Tibial nerve (tissue), 4 donors: ENCODE data around the gene IMPG2. TPM values are rescaled to one million over a fixed set of nuclear protein-coding genes. Genes with fewer than 3 reads are reported as not detected.

Experiments
- DNase-seq, 2 donors: peaks; one replicate each; pipeline ENCODE4 v3.0.0-alpha.2; 2019; ENCODE audit warnings: low spot score in 2 of 2
- H3K27ac ChIP-seq, 4 donors: fragments of 200-600 bp; sonication (generic) in 3 of 4; one replicate each; pipeline ENCODE4 v1.5.1; 2017 to 2019; ENCODE audit warnings: mild to moderate bottlenecking in 1 of 4
- H3K27me3 ChIP-seq, 2 donors: fragments of 200-600 bp; sonication (generic) in 1 of 2; one replicate each; pipeline versions ENCODE4 v1.5.1 to v1.6.0; 2017 to 2019
- H3K36me3 ChIP-seq, 3 donors: fragments of 200-600 bp; sonication (generic); one replicate each; pipeline ENCODE4 v1.5.1; 2018 to 2019
- H3K4me1 ChIP-seq, 4 donors: fragments of 200-600 bp; sonication (generic) in 3 of 4; one replicate each; pipeline ENCODE4 v1.5.1; 2017 to 2019
- H3K4me3 ChIP-seq, 4 donors: fragments of 200-600 bp; sonication (generic) in 3 of 4; one replicate each; pipeline ENCODE4 v1.5.1; 2017 to 2019; ENCODE audit warnings: mild to moderate bottlenecking in 1 of 4, moderate library complexity in 1 of 4
- H3K9me3 ChIP-seq, 4 donors: fragments of 200-600 bp; sonication (generic) in 3 of 4; one replicate each; pipeline ENCODE4 v1.5.1; 2017 to 2019
- EP300 ChIP-seq, 2 donors: sonication (generic); formaldehyde crosslinking; IDR thresholded peaks; one replicate each; pipeline ENCODE4 v1.6.1; 2017; ENCODE audit warnings: antibody characterized with exemption in 2 of 2, mild to moderate bottlenecking in 1 of 2
- POLR2A ChIP-seq, 2 donors: fragments of 450-650 bp; IDR thresholded peaks; one replicate each; pipeline ENCODE4 v1.6.1; 2017; ENCODE audit warnings: antibody characterized with exemption in 2 of 2, mild to moderate bottlenecking in 2 of 2, moderate library complexity in 2 of 2
- WGBS, 2 donors: methylation state at CpG; one replicate each; pipeline ENCODE4 v1.1.5; 2018; 5-methylcytosine and 5-hydroxymethylcytosine counted together
- total RNA-seq, 4 donors: library from RNA; depleted of rRNA; stranded (reverse); fragments of >200 nt; gene quantifications; one replicate each; pipeline ENCODE4 v1.1.0, GENCODE V29; 2016
- TF ChIP-seq, protein P1 (sequence below), 5 experiments: fragments of 200-600 bp in 3 of 5; fragments of 450-650 bp in 2 of 5; sonication (generic) in 3 of 5; IDR thresholded peaks; one replicate each; pipeline ENCODE4 v1.5.1; 2016 to 2019; ENCODE audit warnings: antibody characterized with exemption in 5 of 5, mild to moderate bottlenecking in 3 of 5, moderate library complexity in 2 of 5

Gene IMPG2
- total RNA-seq, 4 donors from 2014 or later = under 0.01 to 0.22 (median 0.20) TPM

DNA sequence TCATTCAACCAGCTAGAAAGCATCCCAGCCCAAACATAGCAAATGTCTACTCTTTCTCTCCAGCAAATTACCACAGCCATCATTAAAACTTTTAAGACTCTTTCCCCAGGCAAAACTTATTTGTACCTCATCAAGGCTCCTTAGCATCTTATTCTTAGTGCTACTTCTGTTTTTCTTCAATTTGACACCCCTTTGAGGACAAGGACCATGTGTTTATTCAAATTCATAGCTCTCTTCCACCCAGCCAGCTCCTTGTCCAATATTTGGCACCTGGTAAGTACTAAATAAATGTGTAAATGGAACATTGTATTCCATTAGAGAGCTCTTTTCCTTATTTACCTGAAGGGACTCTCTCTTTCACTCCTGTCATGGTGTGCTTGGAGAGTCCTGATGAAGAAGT, 89.8 kb downstream of the IMPG2 start:
- Histone ChIP-seq H3K27me3 (no peaks in the 10 kb centered on the region), H3K36me3 (no peaks in the 10 kb centered on the region), H3K4me3 (no peak overlapping the region), H3K4me1 (no peaks in the 10 kb centered on the region), H3K9me3 (no peaks in the 10 kb centered on the region), H3K27ac (no peak overlapping the region)
- no peak for DNase-seq
- TF ChIP-seq POLR2A (IDR thresholded peaks at IDR 0.05) = no peak
- TF ChIP-seq EP300 (IDR thresholded peaks at IDR 0.05) = no peak
- TF ChIP-seq, protein P1, sequence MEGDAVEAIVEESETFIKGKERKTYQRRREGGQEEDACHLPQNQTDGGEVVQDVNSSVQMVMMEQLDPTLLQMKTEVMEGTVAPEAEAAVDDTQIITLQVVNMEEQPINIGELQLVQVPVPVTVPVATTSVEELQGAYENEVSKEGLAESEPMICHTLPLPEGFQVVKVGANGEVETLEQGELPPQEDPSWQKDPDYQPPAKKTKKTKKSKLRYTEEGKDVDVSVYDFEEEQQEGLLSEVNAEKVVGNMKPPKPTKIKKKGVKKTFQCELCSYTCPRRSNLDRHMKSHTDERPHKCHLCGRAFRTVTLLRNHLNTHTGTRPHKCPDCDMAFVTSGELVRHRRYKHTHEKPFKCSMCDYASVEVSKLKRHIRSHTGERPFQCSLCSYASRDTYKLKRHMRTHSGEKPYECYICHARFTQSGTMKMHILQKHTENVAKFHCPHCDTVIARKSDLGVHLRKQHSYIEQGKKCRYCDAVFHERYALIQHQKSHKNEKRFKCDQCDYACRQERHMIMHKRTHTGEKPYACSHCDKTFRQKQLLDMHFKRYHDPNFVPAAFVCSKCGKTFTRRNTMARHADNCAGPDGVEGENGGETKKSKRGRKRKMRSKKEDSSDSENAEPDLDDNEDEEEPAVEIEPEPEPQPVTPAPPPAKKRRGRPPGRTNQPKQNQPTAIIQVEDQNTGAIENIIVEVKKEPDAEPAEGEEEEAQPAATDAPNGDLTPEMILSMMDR (IDR thresholded peaks at IDR 0.05) = no peak

DNA sequence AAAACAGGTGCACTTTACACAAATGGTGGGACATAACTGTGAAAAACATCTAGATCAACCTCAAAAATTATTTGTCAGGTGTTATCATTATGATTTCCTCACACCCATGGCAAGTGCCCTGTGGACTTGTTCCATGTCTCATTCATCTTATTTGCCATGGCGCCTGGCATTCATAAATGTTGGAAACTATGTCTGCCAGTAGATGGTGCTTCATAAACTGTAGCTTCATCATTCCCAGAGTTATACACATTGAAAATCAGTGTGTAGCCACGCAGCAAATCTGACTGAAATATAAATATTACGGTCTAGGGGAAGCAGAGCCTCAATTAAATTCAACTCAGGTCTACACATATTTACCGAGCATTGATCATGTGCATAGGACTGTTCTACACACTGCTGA, 90.7 kb downstream of the IMPG2 start:
- DNase-seq = no peak
- TF ChIP-seq, protein P1 (IDR thresholded peaks at IDR 0.05) = no peak
- no peak for TF ChIP-seq EP300 (IDR thresholded peaks at IDR 0.05)
- no peak for TF ChIP-seq POLR2A (IDR thresholded peaks at IDR 0.05)
- Histone ChIP-seq H3K9me3 (no peaks in the 10 kb centered on the region), H3K27ac (no peak overlapping the region), H3K4me1 (no peaks in the 10 kb centered on the region), H3K36me3 (no peaks in the 10 kb centered on the region), H3K27me3 (no peaks in the 10 kb centered on the region), H3K4me3 (no peak overlapping the region)
- WGBS, 2 donors = 71 to 74% methylated on average over 4 of the region's 4 CpGs

DNA sequence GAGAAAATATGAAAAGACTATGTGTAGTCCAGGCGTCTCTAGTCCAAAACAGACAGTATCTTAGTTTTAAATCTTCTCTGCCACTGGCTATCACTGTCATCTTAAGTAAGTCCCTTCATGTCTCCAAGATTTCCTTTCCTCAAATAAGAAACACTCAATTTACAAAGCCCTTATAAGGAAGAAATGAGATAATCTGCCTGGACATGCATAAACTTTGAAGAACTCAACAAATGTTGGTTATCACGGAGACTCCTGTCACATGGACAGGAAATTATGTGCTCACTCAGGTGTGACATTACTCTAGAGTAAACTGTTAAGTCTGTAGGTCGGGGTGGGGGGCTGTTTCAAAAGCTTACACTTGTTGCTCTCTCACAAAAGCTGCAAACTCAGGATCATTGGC, 91.9 kb downstream of the IMPG2 start:
- Histone ChIP-seq H3K27ac (no peak overlapping the region), H3K27me3 (no peaks in the 10 kb centered on the region), H3K4me3 (no peak overlapping the region), H3K36me3 (no peaks in the 10 kb centered on the region), H3K4me1 (no peaks in the 10 kb centered on the region), H3K9me3 (no peaks in the 10 kb centered on the region)
- TF ChIP-seq POLR2A (IDR thresholded peaks at IDR 0.05) (no peak), EP300 (IDR thresholded peaks at IDR 0.05) (no peak)
- TF ChIP-seq, protein P1 (IDR thresholded peaks at IDR 0.05) = no peak
- WGBS, 2 donors = 78 to 80% methylated on average over 3 of the region's 3 CpGs
- DNase-seq = no peak

DNA sequence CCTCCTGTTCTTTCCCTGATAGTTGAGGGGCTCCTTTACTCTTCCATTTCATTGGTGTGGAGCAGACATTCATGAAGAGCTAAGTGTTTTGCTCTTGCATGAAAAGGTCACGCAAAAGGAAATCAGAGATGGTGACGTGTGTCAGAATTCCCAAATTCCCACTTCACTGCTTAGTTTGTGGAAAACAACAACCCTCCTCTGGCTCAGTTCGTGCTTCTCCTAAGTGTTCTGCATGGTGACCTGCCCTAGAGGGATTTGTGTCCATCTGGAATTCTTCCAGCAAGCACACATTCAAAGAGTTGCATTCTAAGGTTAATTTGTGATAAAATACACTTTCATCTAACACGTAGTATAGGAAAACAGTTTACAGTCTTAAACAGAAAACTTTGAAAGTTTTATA, 95.6 kb downstream of the IMPG2 start:
- no peak for TF ChIP-seq POLR2A (IDR thresholded peaks at IDR 0.05)
- no peak for TF ChIP-seq EP300 (IDR thresholded peaks at IDR 0.05)
- TF ChIP-seq, protein P1 (IDR thresholded peaks at IDR 0.05) = no peak
- H3K36me3 ChIP-seq = no peaks in the 10 kb centered on the region
- 66% methylated on average over 4 of the region's 4 CpGs for WGBS, 2 donors

DNA sequence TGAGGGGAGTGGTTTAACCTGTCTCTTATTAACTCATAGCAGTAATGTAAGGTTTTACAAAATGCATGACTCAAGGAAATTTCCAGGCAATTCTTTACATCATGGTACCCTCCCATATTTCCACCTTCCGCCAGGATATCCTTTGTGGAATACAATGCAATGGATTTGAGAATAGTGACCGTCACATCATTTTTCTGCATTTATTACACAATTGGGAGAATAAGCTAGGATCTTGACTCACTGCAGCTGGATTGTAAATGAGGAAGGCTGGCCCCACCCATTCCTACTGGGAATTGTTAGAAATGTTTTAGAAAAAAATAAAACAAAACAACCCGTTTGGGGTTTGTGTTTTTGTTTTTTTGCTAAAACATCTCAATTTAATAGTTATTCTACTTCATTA, 97.4 kb downstream of the IMPG2 start:
- DNase-seq = no peak
- 53 to 76% methylated on average over 3 of the region's 3 CpGs for WGBS, 2 donors
- no peaks in the 10 kb centered on the region for H3K4me1 ChIP-seq

More for the DNA sequence above, 95.6 kb downstream of the IMPG2 start:
- H3K4me1 ChIP-seq = no peaks in the 10 kb centered on the region
- no peak overlapping the region for H3K27ac ChIP-seq
- DNase-seq = no peak
- no peaks in the 10 kb centered on the region for H3K9me3 ChIP-seq
- H3K4me3 ChIP-seq = no peak overlapping the region
- no peaks in the 10 kb centered on the region for H3K27me3 ChIP-seq

More for the DNA sequence above, 97.4 kb downstream of the IMPG2 start:
- Histone ChIP-seq H3K27me3 (no peaks in the 10 kb centered on the region), H3K36me3 (no peaks in the 10 kb centered on the region), H3K27ac (no peak overlapping the region), H3K9me3 (peaks cover 0 to 4% (median 0%) of the 10 kb centered on the region in 4 donors), H3K4me3 (no peak overlapping the region)
- TF ChIP-seq EP300 (IDR thresholded peaks at IDR 0.05) (no peak), POLR2A (IDR thresholded peaks at IDR 0.05) (no peak)
- TF ChIP-seq, protein P1 (IDR thresholded peaks at IDR 0.05) = no peak
